HEK293 (cell line): ENCODE data around the gene CEBPZ.

Source experiments
- EGR2 ChIP-seq: fragments of 450-650 bp; formaldehyde crosslinking; IDR thresholded peaks from 2 replicates; pipeline ENCODE4 v1.5.1; 2016; ENCODE audit warnings: low read depth, missing biosample characterization, missing genetic modification characterization
- TCF7L2 ChIP-seq: IDR thresholded peaks from 2 replicates; pipeline ENCODE4 v1.6.1; 2011; ENCODE audit warnings: low read depth, mild to moderate bottlenecking, inconsistent platforms, low read length, moderate library complexity, borderline replicate concordance
- ZNF211 ChIP-seq: fragments of 450-650 bp; formaldehyde crosslinking; IDR thresholded peaks from 2 replicates; pipeline ENCODE4 v1.5.1; 2016; ENCODE audit warnings: low read depth, missing biosample characterization, missing genetic modification characterization
- ZNF248 ChIP-seq: fragments of 450-650 bp; formaldehyde crosslinking; IDR thresholded peaks from 2 replicates; pipeline ENCODE4 v1.5.1; 2017; ENCODE audit warnings: missing biosample characterization, missing genetic modification characterization
- ZNF521 ChIP-seq: fragments of 450-650 bp; formaldehyde crosslinking; IDR thresholded peaks from 2 replicates; pipeline ENCODE4 v1.5.1; 2017; ENCODE audit warnings: missing biosample characterization, mild to moderate bottlenecking, missing genetic modification characterization
- ZNF792 ChIP-seq: fragments of 450-650 bp; formaldehyde crosslinking; IDR thresholded peaks from 2 replicates; pipeline ENCODE4 v1.5.1; 2016; ENCODE audit warnings: missing biosample characterization, missing genetic modification characterization
- TF ChIP-seq, protein P1 (sequence below): fragments of 450-650 bp; formaldehyde crosslinking; IDR thresholded peaks from 2 replicates; pipeline ENCODE4 v1.5.1; 2016; ENCODE audit warnings: missing biosample characterization, missing genetic modification characterization
- TF ChIP-seq, protein P2 (sequence below): fragments of 450-650 bp; formaldehyde crosslinking; IDR thresholded peaks from 2 replicates; pipeline ENCODE4 v1.5.1; 2016; ENCODE audit warnings: missing biosample characterization, missing genetic modification characterization
- TF ChIP-seq, protein P3 (sequence below): fragments of 450-650 bp; IDR thresholded peaks from 2 replicates; pipeline ENCODE4 v1.5.1; 2018; ENCODE audit warnings: missing biosample characterization, mild to moderate bottlenecking, missing genetic modification characterization

DNA sequence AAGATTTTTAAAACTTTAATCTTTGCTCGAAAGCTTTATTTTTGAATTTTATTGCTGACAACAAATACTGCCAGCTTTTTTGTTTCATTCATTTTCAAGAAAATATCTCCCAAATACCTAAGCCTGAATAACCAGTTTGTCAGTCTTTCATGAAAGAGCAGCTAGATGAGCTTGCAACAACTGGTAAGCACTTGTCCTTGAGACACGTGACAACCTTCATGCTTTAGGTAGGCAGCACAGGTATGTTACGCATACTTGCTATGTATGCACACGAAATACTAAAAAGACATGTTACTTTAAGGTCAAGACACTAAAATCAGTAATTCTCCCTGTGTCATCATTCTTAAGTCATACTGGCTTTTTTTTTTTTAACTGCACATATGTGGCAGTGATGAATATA is 12.3 kb downstream of the CEBPZ start:
- TF ChIP-seq ZNF211 (tag by site-specific recombination) (no peak), ZNF521 (no peak), ZNF248 (tag by site-specific recombination) (no peak), ZNF792 (tag by site-specific recombination) (no peak), TCF7L2 (no peak), EGR2 (no peak)
- TF ChIP-seq, protein P1, sequence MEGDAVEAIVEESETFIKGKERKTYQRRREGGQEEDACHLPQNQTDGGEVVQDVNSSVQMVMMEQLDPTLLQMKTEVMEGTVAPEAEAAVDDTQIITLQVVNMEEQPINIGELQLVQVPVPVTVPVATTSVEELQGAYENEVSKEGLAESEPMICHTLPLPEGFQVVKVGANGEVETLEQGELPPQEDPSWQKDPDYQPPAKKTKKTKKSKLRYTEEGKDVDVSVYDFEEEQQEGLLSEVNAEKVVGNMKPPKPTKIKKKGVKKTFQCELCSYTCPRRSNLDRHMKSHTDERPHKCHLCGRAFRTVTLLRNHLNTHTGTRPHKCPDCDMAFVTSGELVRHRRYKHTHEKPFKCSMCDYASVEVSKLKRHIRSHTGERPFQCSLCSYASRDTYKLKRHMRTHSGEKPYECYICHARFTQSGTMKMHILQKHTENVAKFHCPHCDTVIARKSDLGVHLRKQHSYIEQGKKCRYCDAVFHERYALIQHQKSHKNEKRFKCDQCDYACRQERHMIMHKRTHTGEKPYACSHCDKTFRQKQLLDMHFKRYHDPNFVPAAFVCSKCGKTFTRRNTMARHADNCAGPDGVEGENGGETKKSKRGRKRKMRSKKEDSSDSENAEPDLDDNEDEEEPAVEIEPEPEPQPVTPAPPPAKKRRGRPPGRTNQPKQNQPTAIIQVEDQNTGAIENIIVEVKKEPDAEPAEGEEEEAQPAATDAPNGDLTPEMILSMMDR, result no peak
- TF ChIP-seq, protein P2, sequence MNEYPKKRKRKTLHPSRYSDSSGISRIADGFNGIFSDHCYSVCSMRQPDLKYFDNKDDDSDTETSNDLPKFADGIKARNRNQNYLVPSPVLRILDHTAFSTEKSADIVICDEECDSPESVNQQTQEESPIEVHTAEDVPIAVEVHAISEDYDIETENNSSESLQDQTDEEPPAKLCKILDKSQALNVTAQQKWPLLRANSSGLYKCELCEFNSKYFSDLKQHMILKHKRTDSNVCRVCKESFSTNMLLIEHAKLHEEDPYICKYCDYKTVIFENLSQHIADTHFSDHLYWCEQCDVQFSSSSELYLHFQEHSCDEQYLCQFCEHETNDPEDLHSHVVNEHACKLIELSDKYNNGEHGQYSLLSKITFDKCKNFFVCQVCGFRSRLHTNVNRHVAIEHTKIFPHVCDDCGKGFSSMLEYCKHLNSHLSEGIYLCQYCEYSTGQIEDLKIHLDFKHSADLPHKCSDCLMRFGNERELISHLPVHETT (tag by site-specific recombination), result no peak
- TF ChIP-seq, protein P3, sequence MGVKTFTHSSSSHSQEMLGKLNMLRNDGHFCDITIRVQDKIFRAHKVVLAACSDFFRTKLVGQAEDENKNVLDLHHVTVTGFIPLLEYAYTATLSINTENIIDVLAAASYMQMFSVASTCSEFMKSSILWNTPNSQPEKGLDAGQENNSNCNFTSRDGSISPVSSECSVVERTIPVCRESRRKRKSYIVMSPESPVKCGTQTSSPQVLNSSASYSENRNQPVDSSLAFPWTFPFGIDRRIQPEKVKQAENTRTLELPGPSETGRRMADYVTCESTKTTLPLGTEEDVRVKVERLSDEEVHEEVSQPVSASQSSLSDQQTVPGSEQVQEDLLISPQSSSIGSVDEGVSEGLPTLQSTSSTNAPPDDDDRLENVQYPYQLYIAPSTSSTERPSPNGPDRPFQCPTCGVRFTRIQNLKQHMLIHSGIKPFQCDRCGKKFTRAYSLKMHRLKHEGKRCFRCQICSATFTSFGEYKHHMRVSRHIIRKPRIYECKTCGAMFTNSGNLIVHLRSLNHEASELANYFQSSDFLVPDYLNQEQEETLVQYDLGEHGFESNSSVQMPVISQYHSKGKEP (tag by site-specific recombination), result no peak
